HUES64 (cell line): Measurements from ENCODE around the gene SHB.

Experiments
- H3K27ac ChIP-seq: 2 replicates; pipeline ENCODE4 v1.7.0; 2013; ENCODE audit warnings: low read depth, low read length, inconsistent platforms
- H3K27me3 ChIP-seq: 2 replicates; pipeline ENCODE4 v1.6.1; 2013; ENCODE audit warnings: mild to moderate bottlenecking, low read length; ENCODE audit not compliant: insufficient read depth
- H3K36me3 ChIP-seq: 2 replicates; pipeline ENCODE4 v1.6.1; 2013; ENCODE audit warnings: mild to moderate bottlenecking, low read length; ENCODE audit not compliant: insufficient read depth
- H3K4me1 ChIP-seq: 2 replicates; pipeline ENCODE4 v1.6.1; 2013; ENCODE audit warnings: mild to moderate bottlenecking, low read length, moderate library complexity; ENCODE audit not compliant: insufficient read depth
- H3K4me3 ChIP-seq: 2 replicates; pipeline ENCODE4 v1.5.1; 2013; ENCODE audit warnings: mild to moderate bottlenecking, low read length, moderate library complexity
- H3K9ac ChIP-seq: 2 replicates; pipeline ENCODE4 v1.6.1; 2013; ENCODE audit warnings: mild to moderate bottlenecking, low read depth, low read length
- H3K9me3 ChIP-seq: 2 replicates; pipeline ENCODE4 v1.6.1; 2013; ENCODE audit warnings: low read depth, low read length; ENCODE audit not compliant: insufficient read depth
- WGBS: fragments of 150-250, 120-280 bp; methylation state at CpG from one replicate; pipeline ENCODE4 v1.1.7; 2013; ENCODE audit warnings: missing lambda C conversion rate; 5-methylcytosine and 5-hydroxymethylcytosine counted together

Gene SHB

DNA sequence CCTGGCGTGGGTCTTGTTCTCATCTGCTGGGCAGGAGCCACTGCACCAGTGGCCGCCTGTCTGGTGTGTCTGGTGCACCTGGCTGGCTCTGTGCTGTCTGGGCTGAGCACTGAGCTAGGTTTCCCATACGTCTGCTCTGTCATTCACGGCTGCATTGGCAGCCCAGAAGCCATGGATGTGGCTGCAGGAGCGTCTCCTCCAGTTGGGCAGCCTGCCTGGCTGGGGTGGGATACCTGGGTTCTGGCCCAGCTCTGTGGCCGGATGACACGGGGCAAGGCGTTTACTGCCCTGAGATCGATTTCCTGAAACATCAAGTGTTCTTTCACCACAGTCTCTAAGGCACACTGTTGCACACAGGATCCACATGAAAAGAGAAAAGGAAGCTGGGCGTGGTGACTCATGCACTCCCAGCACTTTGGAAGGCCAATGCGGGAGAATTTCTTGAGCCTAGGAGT is 139.6 kb downstream of the SHB start:
- Histone ChIP-seq H3K27ac (no peak overlapping the region), H3K4me1 (peaks cover 10% of the 10 kb centered on the region), H3K36me3 (no peaks in the 10 kb centered on the region), H3K9me3 (no peaks in the 10 kb centered on the region), H3K27me3 (no peaks in the 10 kb centered on the region), H3K4me3 (no peak overlapping the region), H3K9ac (no peak overlapping the region)
- WGBS, result 93% methylated on average over 11 of the region's 11 CpGs

DNA sequence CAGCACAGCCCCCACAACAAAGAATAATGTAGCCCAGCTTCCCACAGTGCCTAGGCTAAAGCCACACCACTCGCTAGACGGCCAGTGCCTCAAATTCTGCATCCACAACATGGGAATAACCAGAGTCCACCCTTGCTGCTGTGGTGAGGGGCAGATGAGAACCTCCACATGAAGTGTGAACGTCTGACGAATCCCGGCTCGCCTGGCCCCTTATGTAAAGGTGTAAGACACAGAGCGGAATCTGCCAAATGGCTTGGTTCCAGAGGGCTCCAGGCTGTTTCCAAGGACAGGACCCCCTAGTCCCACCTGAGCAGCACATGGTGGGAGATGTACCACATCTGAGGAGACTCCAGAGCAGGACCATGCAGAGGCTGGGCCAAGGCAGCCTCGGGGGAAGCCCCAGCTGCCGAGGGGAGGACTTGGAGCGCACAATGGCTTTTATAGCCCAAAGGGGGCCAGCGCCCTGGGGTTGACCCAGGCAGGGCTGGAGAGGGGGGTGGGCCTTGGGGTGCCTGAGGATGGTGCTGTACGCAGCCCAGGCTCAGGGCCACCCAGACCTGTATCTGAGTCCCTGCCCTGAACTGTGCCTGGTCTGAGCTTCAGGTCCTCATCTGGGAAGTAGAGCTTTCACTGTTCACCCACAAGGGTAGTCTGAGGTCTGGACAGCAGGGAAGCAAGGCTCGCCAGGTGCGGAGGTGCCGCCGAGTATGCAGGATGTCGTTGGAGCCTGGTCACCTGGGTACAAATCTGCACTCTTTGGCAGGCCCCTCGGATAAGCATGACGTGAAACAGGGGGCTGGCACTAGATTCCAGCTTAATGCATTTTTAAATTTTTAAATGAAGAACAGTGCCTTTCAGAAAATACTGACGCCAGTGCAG is 140.2 kb downstream of the SHB start:
- H3K27me3 ChIP-seq, result no peaks in the 10 kb centered on the region
- H3K4me1 ChIP-seq, result peaks cover 10% of the 10 kb centered on the region
- H3K9ac ChIP-seq, result no peak overlapping the region
- no peaks in the 10 kb centered on the region for H3K9me3 ChIP-seq
- H3K4me3 ChIP-seq, result no peak overlapping the region
- H3K36me3 ChIP-seq, result no peaks in the 10 kb centered on the region
- 94% methylated on average over 20 of the region's 20 CpGs for WGBS
- H3K27ac ChIP-seq, result no peak overlapping the region

DNA sequence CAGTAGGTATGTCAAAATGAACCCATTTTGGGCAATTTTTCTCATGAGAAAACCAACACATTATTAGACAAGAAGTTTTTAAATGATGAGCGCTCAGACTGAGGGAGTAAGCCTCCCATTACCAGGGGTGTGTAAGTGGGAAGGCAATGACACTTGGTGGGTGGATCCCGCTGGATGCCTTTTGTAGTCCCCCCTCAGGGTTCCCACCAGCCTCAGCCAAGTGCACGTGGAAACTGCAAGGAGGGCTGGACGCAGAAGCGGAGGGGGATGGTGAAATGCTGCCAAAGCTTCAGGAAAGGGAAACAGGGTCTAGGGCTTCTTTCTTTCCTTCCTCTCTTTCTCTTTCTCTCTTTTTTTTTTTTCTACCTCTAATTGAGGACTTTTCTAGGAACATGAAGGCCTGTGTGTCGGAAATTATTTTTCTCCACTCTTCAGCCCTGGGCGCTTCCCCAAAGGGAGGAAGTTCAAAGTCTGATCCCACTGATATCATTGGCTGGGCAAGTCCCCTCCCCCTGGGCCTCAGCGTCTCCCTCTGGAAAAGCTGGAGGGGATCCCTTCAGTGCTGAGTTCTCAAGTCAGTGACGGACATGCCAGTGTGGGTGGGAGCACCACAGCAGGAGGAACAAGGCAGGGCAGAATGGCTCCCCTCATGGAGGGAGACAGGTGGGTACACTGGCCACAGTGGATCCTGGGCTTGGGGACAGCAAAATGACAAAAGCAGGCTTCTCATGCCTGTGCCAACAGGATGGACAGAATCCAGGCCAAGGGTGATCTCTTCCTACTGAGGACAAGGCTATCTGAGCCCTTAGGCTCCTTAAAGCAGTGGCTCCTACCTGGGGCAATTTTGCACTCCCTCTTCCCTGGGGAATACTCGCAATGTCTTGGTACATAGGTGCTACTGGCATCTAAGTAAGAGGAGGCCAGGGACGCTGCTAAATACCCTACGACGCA is 141.2 kb downstream of the SHB start:
- Histone ChIP-seq H3K9me3 (no peaks in the 10 kb centered on the region), H3K36me3 (no peaks in the 10 kb centered on the region), H3K4me1 (peaks cover 18% of the 10 kb centered on the region), H3K9ac (no peak overlapping the region), H3K27me3 (no peaks in the 10 kb centered on the region), H3K27ac (no peak overlapping the region), H3K4me3 (no peak overlapping the region)
- 82% methylated on average over 13 of the region's 13 CpGs for WGBS

DNA sequence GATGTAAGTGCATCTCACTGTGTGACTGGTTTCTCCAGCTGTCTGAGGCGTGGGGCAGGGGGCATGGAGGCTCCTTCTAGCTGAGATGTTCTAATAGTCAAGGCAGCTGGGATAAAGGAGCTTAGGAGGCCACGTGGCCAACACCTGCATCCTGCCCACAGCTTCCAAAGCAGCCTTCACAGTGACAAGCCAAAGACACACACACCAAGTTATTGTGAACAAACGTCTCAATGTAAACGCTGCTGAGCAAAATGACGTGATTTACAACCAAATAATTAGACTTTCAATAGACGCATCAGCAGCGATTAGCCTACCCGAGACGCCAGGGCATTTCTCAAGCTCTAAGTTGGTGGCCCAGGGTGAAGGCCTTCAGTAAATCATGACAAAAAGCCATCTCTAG is 141.9 kb downstream of the SHB start:
- 93% methylated on average over 9 of the region's 9 CpGs for WGBS
- no peaks in the 10 kb centered on the region for H3K9me3 ChIP-seq
- H3K9ac ChIP-seq, result no peak overlapping the region
- no peak overlapping the region for H3K4me3 ChIP-seq
- H3K27ac ChIP-seq, result no peak overlapping the region
- H3K4me1 ChIP-seq, result peaks cover 19% of the 10 kb centered on the region
- no peaks in the 10 kb centered on the region for H3K36me3 ChIP-seq
- H3K27me3 ChIP-seq, result no peaks in the 10 kb centered on the region

DNA sequence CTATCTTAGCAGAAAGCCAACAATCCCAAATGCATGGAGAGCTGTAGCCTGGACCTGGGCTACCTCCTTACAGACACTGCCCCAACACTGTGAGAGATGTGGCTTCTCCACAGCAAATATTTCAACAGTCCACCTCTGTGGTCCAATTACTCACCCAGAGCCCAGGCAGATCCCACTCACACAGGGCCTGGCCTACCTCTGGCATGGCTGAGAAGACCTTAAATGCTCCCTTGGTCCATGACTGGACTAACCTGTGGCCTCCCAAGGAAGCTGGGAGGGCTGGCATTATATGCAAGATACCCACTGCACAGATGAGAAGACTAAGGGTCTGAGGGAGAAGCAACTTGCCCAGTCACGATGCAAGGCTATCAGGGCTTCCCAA is 142.3 kb downstream of the SHB start:
- Histone ChIP-seq H3K9ac (no peak overlapping the region), H3K4me1 (peaks cover 19% of the 10 kb centered on the region), H3K36me3 (no peaks in the 10 kb centered on the region), H3K27ac (no peak overlapping the region), H3K4me3 (no peak overlapping the region), H3K9me3 (no peaks in the 10 kb centered on the region), H3K27me3 (no peaks in the 10 kb centered on the region)
- 86% methylated on average over 1 of the region's 1 CpG for WGBS

DNA sequence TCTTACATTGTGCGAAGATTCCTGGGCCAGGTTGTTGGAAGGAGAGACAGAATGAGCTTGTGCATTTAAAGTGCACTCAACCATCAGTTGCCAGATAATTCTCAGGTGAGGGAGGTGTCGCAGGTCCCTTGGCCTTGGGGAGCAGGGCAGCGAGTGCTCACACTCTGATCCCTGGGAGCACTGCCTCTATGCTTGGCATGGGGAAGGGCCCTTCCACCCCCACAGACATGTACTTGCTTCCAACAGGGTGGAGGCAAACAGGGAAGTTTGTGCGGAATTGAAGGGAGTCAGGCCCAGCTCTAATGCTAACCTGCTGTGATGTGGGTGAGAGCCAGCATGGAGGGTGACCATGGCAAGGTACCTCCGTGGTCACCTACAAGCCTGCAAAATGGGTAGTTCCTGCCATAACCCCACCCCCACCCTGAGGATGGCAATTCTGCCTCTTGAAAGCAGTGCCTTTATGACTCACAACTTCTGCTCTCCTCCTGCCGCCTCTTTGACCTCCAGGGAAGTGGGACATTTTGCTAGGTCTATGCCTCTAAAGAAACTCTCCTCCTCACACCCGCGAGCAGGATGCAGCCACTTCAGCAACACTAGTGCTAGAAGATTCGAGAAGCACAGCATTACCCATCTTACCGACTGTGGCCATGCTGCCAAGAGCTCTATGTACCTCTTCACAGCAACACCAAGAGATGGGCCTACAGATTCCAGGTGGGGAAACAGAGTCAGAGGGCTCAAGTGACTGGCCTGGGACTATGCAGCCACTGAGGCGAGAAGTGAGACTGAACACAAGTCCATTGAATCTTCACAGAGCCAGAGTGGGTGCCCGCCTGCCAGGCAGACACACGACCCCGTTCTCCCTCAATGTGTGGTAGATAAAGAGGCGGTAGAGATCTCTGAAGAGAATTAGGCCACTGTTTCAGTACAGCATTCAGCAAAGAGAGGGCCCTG is 143.0 kb downstream of the SHB start:
- H3K9me3 ChIP-seq, result no peaks in the 10 kb centered on the region
- no peak overlapping the region for H3K27ac ChIP-seq
- H3K4me3 ChIP-seq, result no peak overlapping the region
- 81% methylated on average over 15 of the region's 15 CpGs for WGBS
- peaks cover 22% of the 10 kb centered on the region for H3K4me1 ChIP-seq
- H3K9ac ChIP-seq, result no peak overlapping the region
- no peaks in the 10 kb centered on the region for H3K36me3 ChIP-seq
- H3K27me3 ChIP-seq, result no peaks in the 10 kb centered on the region

DNA sequence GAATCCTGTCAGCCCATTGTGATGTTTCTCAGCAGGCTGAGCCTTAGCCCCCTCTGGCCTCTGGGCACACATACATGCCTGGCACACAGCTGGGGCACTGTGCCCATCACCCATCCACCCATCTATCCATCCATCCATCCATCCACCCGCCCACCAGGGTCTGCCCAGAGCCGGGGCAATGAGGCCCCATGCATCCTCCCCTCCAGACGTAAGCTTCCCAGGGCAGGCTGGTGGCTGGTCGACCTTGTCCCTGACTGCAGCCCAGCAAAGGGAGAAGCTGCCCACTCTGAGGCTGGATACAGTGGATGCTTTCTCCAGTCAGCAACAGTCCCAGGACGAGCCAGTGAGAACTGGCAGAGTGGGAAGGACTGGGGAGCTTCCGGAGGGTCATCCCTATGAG is 144.0 kb downstream of the SHB start:
- no peak overlapping the region for H3K4me3 ChIP-seq
- no peaks in the 10 kb centered on the region for H3K27me3 ChIP-seq
- no peak overlapping the region for H3K9ac ChIP-seq
- peaks cover 26% of the 10 kb centered on the region for H3K4me1 ChIP-seq
- H3K9me3 ChIP-seq, result no peaks in the 10 kb centered on the region
- no peak overlapping the region for H3K27ac ChIP-seq
- WGBS, result 83% methylated on average over 6 of the region's 6 CpGs
- no peaks in the 10 kb centered on the region for H3K36me3 ChIP-seq

DNA sequence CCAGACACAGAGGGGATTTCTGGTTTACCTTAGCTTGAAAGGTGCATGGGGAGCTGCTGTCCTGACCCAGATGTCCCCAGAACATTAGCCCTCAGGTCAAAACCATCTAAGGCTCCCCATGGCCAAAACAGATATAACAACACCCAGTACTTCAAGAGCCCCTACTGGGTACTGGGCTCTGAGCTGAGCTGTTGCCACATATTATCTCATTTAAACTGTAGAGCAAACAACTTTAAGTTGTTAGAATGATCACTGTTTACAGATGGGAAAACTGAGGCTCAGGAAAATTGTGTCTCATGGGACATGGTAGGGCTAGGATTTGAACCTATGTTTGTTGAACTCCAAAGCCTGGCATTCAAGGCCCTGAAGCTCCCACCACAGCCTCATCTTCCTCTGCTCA is 144.5 kb downstream of the SHB start:
- Histone ChIP-seq H3K9ac (no peak overlapping the region), H3K9me3 (no peaks in the 10 kb centered on the region), H3K36me3 (no peaks in the 10 kb centered on the region)

DNA sequence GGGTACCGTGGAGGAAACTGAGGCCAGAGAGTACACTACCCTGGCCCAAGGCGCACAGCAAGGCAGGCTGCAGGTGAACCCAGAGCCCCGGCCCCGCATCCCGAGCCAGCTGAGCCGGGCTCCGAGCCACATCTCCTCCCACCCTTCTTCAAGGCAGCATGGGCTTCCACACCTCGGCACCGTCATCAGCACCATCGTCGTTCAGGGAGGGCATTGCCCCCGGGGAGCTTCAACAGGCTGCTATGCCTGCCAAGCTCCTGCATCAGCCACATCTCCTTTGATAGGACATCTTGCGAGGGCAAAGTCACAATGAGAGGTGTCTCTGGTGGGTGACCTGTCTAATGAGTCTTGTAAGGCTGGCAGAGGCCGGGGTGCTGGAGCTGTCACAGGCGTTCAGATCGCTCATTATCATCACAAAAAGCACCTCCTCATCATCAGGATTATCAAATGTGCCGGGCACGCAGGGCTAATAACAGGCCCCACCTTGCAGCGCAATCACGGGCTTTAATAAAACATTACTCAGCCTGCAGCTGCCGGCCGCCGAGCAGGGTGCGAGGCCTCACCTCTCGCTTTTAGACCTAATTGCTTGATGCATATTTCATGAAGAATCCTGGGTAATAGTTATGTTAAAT is 145.1 kb downstream of the SHB start:
- WGBS, result 95% methylated on average over 25 of the region's 25 CpGs
- H3K27me3 ChIP-seq, result no peaks in the 10 kb centered on the region
- H3K36me3 ChIP-seq, result no peaks in the 10 kb centered on the region
- no peaks in the 10 kb centered on the region for H3K9me3 ChIP-seq
- no peak overlapping the region for H3K9ac ChIP-seq
- peaks cover 29% of the 10 kb centered on the region for H3K4me1 ChIP-seq
- no peak overlapping the region for H3K27ac ChIP-seq
- no peak overlapping the region for H3K4me3 ChIP-seq

More for the DNA sequence above, 144.5 kb downstream of the SHB start:
- Histone ChIP-seq H3K27me3 (no peaks in the 10 kb centered on the region), H3K27ac (no peak overlapping the region), H3K4me3 (no peak overlapping the region), H3K4me1 (peaks cover 29% of the 10 kb centered on the region)

DNA sequence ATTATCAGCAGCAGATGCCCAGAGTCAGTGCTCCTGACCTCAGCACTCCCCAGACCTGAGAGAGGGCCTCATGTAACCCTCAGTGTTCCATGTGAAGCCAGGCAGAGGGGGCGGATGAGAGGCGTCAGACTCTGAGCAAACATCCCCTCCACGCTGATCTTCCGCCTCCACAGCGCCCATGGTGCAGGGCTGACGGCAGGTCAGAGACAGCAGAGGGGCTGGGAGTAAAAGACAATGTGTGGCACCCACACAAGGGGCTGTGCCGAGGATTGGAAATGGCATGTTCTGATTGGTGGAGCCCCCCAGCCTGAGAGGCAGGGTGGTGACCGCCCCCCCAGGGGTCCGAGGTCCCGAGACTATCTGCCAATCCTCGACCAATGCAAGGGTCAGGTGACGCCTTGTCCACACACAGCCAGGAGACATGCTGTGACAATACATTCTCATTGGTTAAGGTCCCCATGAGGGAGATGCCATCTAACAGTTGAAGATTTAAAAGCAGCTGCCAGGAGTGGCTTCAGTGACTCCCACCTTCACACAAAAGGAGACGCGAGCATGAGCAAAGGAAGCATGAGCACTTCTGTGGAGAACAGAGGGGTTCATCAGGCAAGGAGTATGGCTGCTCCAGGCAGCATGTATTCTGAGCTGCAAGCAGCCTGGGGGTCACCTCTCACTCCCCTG is 145.8 kb downstream of the SHB start:
- no peak overlapping the region for H3K9ac ChIP-seq
- peaks cover 29% of the 10 kb centered on the region for H3K4me1 ChIP-seq
- H3K27ac ChIP-seq, result no peak overlapping the region; the same call in 1 of the 2 replicates
- H3K9me3 ChIP-seq, result no peaks in the 10 kb centered on the region
- H3K36me3 ChIP-seq, result no peaks in the 10 kb centered on the region
- 76% methylated on average over 14 of the region's 14 CpGs for WGBS
- no peaks in the 10 kb centered on the region for H3K27me3 ChIP-seq
- H3K4me3 ChIP-seq, result no peak overlapping the region
